H9 (cell line): Measurements from ENCODE around the gene MINDY4. TPM values are rescaled to one million over a fixed set of nuclear protein-coding genes. Genes with fewer than 3 reads are reported as not detected.

ENCODE experiments used
- DNase-seq: peaks from one replicate; pipeline ENCODE4 v3.0.0-alpha.2; 2017
- H2AFZ ChIP-seq: one replicate; pipeline ENCODE4 v1.6.1; 2013; ENCODE audit warnings: mild to moderate bottlenecking, low read length, control low read depth, moderate library complexity
- H2AK5ac ChIP-seq: 2 replicates; pipeline ENCODE4 v1.6.1; 2013; ENCODE audit warnings: low read length, control low read depth, mixed read lengths; ENCODE audit not compliant: insufficient read length
- H2BK120ac ChIP-seq: one replicate; pipeline ENCODE4 v1.6.1; 2013; ENCODE audit warnings: low read depth, mild to moderate bottlenecking, low read length, control low read depth, inconsistent platforms; ENCODE audit not compliant: poor library complexity, severe bottlenecking
- H2BK12ac ChIP-seq: 2 replicates; pipeline ENCODE4 v1.6.1; 2013; ENCODE audit warnings: low read length, control low read depth, mixed read lengths, low read depth; ENCODE audit not compliant: insufficient read length
- H2BK15ac ChIP-seq: 2 replicates; pipeline ENCODE4 v1.6.1; 2013; ENCODE audit warnings: low read depth, low read length, control low read depth
- H2BK20ac ChIP-seq: one replicate; pipeline ENCODE4 v1.6.1; 2013; ENCODE audit warnings: low read depth, mild to moderate bottlenecking, low read length, control low read depth, inconsistent platforms; ENCODE audit not compliant: poor library complexity, severe bottlenecking
- H2BK5ac ChIP-seq: 2 replicates; pipeline ENCODE4 v1.6.1; 2013; ENCODE audit warnings: low read length, control low read depth, mixed read lengths; ENCODE audit not compliant: insufficient read length
- H3K14ac ChIP-seq: 2 replicates; pipeline ENCODE4 v1.6.1; 2013; ENCODE audit warnings: low read length, control low read depth; ENCODE audit not compliant: insufficient read depth
- H3K18ac ChIP-seq: 2 replicates; pipeline ENCODE4 v1.6.1; 2013; ENCODE audit warnings: low read depth, mild to moderate bottlenecking, mixed read lengths, low read length, control low read depth; ENCODE audit not compliant: insufficient read length
- H3K23ac ChIP-seq: 2 replicates; pipeline ENCODE4 v1.6.1; 2013; ENCODE audit warnings: low read length, control low read depth, mixed read lengths, low read depth; ENCODE audit not compliant: insufficient read length
- H3K23me2 ChIP-seq: 2 replicates; pipeline ENCODE4 v1.6.1; 2013; ENCODE audit warnings: low read depth, mild to moderate bottlenecking, mixed read lengths, low read length, control low read depth; ENCODE audit not compliant: insufficient read length, poor library complexity, severe bottlenecking
- H3K27ac ChIP-seq: 2 replicates; pipeline ENCODE4 v1.5.1; 2013; ENCODE audit warnings: low read length, control low read depth, mixed read lengths, low read depth; ENCODE audit not compliant: insufficient read length
- H3K27me3 ChIP-seq: 2 replicates; pipeline ENCODE4 v1.6.1; 2013; ENCODE audit warnings: low read length, control low read depth, inconsistent platforms; ENCODE audit not compliant: insufficient read depth
- H3K4ac ChIP-seq: 2 replicates; pipeline ENCODE4 v1.6.1; 2013; ENCODE audit warnings: low read depth, mild to moderate bottlenecking, control low read depth, inconsistent platforms, low read length, moderate library complexity
- H3K4me1 ChIP-seq: 2 replicates; pipeline ENCODE4 v1.6.1; 2013; ENCODE audit warnings: low read length, control low read depth, inconsistent platforms; ENCODE audit not compliant: insufficient read depth
- H3K4me2 ChIP-seq: 2 replicates; pipeline ENCODE4 v1.6.1; 2013; ENCODE audit warnings: low read length, control low read depth, mixed read lengths; ENCODE audit not compliant: insufficient read length, insufficient read depth
- H3K56ac ChIP-seq: 2 replicates; pipeline ENCODE4 v1.6.1; 2013; ENCODE audit warnings: low read depth, mild to moderate bottlenecking, mixed read lengths, low read length, control low read depth; ENCODE audit not compliant: insufficient read length
- H3K79me1 ChIP-seq: 2 replicates; pipeline ENCODE4 v1.6.1; 2013; ENCODE audit warnings: low read depth, mild to moderate bottlenecking, moderate library complexity, low read length, control low read depth, inconsistent platforms; ENCODE audit not compliant: insufficient read depth, poor library complexity, severe bottlenecking
- H3K79me2 ChIP-seq: 2 replicates; pipeline ENCODE4 v1.6.1; 2013; ENCODE audit warnings: low read length, control low read depth, inconsistent platforms; ENCODE audit not compliant: insufficient read depth
- H3K9ac ChIP-seq: 2 replicates; pipeline ENCODE4 v1.6.1; 2013; ENCODE audit warnings: low read length, control low read depth, mixed read lengths; ENCODE audit not compliant: insufficient read length; ENCODE audit errors: extremely low read depth
- H3K9me3 ChIP-seq: one replicate; pipeline ENCODE4 v1.6.1; 2013; ENCODE audit warnings: low read depth, low read length, inconsistent platforms; ENCODE audit not compliant: control insufficient read depth
- H3T11ph ChIP-seq: one replicate; pipeline ENCODE4 v1.6.1; 2013; ENCODE audit warnings: mild to moderate bottlenecking, low read length, control low read depth, inconsistent platforms
- H4K20me1 ChIP-seq: one replicate; pipeline ENCODE4 v1.6.1; 2013; ENCODE audit not compliant: control insufficient read depth, insufficient read length, insufficient read depth
- H4K5ac ChIP-seq: 2 replicates; pipeline ENCODE4 v1.6.1; 2013; ENCODE audit warnings: low read depth, mild to moderate bottlenecking, mixed read lengths, low read length, control low read depth; ENCODE audit not compliant: insufficient read length
- H4K8ac ChIP-seq: replicated peaks from 2 replicates; pipeline ENCODE4 v1.6.1; 2013; ENCODE audit warnings: low read length, control low read depth, mixed read lengths, low read depth; ENCODE audit not compliant: insufficient read length
- H4K91ac ChIP-seq: 2 replicates; pipeline ENCODE4 v1.6.1; 2013; ENCODE audit warnings: low read depth, mild to moderate bottlenecking, moderate library complexity, mixed read lengths, low read length, control low read depth; ENCODE audit not compliant: insufficient read length
- H3K27ac Mint-ChIP-seq, 3 experiments: 2 replicates in 2 of 3; 3 replicates in 1 of 3; pipeline ENCODE4 v1.8.0; 2020 to 2021; ENCODE audit warnings: mixed read lengths in 3 of 3, mild to moderate bottlenecking in 1 of 3, moderate library complexity in 1 of 3
- H3K27me3 Mint-ChIP-seq: 2 replicates; pipeline ENCODE4 v1.8.0; 2021; ENCODE audit warnings: low read depth, mild to moderate bottlenecking, moderate library complexity, mixed read lengths
- H3K36me3 Mint-ChIP-seq, 3 experiments: 2 replicates in 2 of 3; 3 replicates in 1 of 3; pipeline ENCODE4 v1.8.0; 2020 to 2021; ENCODE audit warnings: low read depth in 3 of 3, mixed read lengths in 3 of 3; ENCODE audit not compliant: insufficient read depth in 1 of 3
- H3K4me1 Mint-ChIP-seq, 2 experiments: 2 replicates each; pipeline ENCODE4 v1.8.0; 2020; ENCODE audit warnings: mixed read lengths in 2 of 2
- H3K4me3 Mint-ChIP-seq, 2 experiments: 2 replicates in 1 of 2; 3 replicates in 1 of 2; pipeline ENCODE4 v1.8.0; 2020 to 2021; ENCODE audit warnings: mild to moderate bottlenecking in 2 of 2, mixed read lengths in 2 of 2, moderate library complexity in 1 of 2
- H3K9me3 Mint-ChIP-seq, 2 experiments: 2 replicates in 1 of 2; 3 replicates in 1 of 2; pipeline ENCODE4 v1.8.0; 2020; ENCODE audit warnings: mild to moderate bottlenecking in 2 of 2, mixed read lengths in 2 of 2, moderate library complexity in 1 of 2
- WGBS: extraction: QIAGEN DNeasy Blood & Tissue Kit; methylation state at CpG from one replicate; pipeline ENCODE4 v1.1.7; 2013; ENCODE audit warnings: missing lambda C conversion rate, low lambda C conversion rate, mixed read lengths; ENCODE audit not compliant: insufficient read length; ENCODE audit errors: extremely low coverage; 5-methylcytosine and 5-hydroxymethylcytosine counted together
- total RNA-seq: library from RNA; stranded (reverse); gene quantifications from 2 replicates; pipeline ENCODE4 v1.2.1, GENCODE V29; 2021
- TF ChIP-seq, protein P1 (sequence below): fragments of 200-600 bp; sonication (generic); conservative IDR thresholded peaks from 3 replicates; pipeline ENCODE4 v1.8.0; 2021; ENCODE audit warnings: antibody characterized with exemption, mild to moderate bottlenecking

Gene MINDY4
- total RNA-seq, 1 experiment from 2014 or later, result 3.1 TPM

DNA sequence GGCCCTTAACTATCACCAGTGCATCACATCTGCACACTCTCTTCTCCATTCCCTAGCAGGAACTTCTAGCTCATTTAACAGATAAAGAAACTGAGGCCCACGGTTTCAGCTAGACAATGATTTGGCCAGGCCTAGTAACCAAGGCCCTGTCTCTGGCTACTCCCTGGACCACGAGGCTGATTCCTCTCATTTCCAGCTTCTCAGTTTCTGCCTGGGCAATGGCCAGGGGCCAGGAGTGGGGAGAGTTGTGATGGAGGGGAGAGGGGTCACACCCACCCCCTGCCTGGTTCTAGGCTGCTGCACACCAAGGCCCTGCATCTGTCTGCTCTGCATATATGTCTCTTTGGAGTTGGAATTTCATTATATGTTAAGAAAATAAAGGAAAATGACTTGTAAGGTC, 153.9 kb downstream of the MINDY4 start:
- Histone ChIP-seq H3K79me1 (no peaks in the 10 kb centered on the region), H2BK120ac (no peak overlapping the region), H3K18ac (no peak overlapping the region), H2BK5ac (no peak overlapping the region), H4K20me1 (no peaks in the 10 kb centered on the region), H4K8ac (no peak overlapping the region), H3K4me1 (no peaks in the 10 kb centered on the region), H3T11ph (no peak overlapping the region), H3K27me3 (no peaks in the 10 kb centered on the region), H3K9me3 (no peaks in the 10 kb centered on the region), H3K9ac (no peak overlapping the region), H4K91ac (no peak overlapping the region), H3K27ac (no peak overlapping the region), H2BK15ac (no peak overlapping the region), H3K79me2 (no peaks in the 10 kb centered on the region), H3K23ac (no peak overlapping the region), H3K4ac (no peak overlapping the region), H2BK12ac (no peak overlapping the region), H3K23me2 (no peaks in the 10 kb centered on the region), H3K14ac (no peak overlapping the region), H3K56ac (no peak overlapping the region), H2AFZ (no peak overlapping the region), H2AK5ac (no peak overlapping the region), H3K4me2 (no peak overlapping the region), H4K5ac (no peak overlapping the region), H2BK20ac (no peak overlapping the region)
- Mint-ChIP-seq H3K4me1 (peaks cover 0 to 3% of the 10 kb centered on the region in 2 experiments; a peak in 2 of 4 replicates), H3K4me3 (no peak overlapping the region), H3K36me3 (no peaks in the 10 kb centered on the region), H3K27me3 (peaks cover 36% of the 10 kb centered on the region), H3K9me3 (no peaks in the 10 kb centered on the region; a peak in 1 of 5 replicates), H3K27ac (no peak overlapping the region)
- no CpG with 5 or more reads among the region's 2 CpGs for WGBS
- no peak for DNase-seq
- TF ChIP-seq, protein P1, sequence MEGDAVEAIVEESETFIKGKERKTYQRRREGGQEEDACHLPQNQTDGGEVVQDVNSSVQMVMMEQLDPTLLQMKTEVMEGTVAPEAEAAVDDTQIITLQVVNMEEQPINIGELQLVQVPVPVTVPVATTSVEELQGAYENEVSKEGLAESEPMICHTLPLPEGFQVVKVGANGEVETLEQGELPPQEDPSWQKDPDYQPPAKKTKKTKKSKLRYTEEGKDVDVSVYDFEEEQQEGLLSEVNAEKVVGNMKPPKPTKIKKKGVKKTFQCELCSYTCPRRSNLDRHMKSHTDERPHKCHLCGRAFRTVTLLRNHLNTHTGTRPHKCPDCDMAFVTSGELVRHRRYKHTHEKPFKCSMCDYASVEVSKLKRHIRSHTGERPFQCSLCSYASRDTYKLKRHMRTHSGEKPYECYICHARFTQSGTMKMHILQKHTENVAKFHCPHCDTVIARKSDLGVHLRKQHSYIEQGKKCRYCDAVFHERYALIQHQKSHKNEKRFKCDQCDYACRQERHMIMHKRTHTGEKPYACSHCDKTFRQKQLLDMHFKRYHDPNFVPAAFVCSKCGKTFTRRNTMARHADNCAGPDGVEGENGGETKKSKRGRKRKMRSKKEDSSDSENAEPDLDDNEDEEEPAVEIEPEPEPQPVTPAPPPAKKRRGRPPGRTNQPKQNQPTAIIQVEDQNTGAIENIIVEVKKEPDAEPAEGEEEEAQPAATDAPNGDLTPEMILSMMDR, result no peak
